Activated CD4-positive, alpha-beta T cell treated with anti-CD3 and anti-CD28 coated beads for 24 hours (primary cell): ENCODE results near the gene SF3B2.
"Not testable (repeated sequence)": the region's sequence is repeated elsewhere in the genome, so short reads cannot be mapped to it uniquely, and the experiment has no call there.

Source experiments
- DNase-seq, 2 donors: peaks; one replicate each; pipeline ENCODE4 v3.0.0-alpha.2; 2020; ENCODE audit warnings: low read depth in 2 of 2

The SF3B2 gene, protein sequence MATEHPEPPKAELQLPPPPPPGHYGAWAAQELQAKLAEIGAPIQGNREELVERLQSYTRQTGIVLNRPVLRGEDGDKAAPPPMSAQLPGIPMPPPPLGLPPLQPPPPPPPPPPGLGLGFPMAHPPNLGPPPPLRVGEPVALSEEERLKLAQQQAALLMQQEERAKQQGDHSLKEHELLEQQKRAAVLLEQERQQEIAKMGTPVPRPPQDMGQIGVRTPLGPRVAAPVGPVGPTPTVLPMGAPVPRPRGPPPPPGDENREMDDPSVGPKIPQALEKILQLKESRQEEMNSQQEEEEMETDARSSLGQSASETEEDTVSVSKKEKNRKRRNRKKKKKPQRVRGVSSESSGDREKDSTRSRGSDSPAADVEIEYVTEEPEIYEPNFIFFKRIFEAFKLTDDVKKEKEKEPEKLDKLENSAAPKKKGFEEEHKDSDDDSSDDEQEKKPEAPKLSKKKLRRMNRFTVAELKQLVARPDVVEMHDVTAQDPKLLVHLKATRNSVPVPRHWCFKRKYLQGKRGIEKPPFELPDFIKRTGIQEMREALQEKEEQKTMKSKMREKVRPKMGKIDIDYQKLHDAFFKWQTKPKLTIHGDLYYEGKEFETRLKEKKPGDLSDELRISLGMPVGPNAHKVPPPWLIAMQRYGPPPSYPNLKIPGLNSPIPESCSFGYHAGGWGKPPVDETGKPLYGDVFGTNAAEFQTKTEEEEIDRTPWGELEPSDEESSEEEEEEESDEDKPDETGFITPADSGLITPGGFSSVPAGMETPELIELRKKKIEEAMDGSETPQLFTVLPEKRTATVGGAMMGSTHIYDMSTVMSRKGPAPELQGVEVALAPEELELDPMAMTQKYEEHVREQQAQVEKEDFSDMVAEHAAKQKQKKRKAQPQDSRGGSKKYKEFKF

DNA sequence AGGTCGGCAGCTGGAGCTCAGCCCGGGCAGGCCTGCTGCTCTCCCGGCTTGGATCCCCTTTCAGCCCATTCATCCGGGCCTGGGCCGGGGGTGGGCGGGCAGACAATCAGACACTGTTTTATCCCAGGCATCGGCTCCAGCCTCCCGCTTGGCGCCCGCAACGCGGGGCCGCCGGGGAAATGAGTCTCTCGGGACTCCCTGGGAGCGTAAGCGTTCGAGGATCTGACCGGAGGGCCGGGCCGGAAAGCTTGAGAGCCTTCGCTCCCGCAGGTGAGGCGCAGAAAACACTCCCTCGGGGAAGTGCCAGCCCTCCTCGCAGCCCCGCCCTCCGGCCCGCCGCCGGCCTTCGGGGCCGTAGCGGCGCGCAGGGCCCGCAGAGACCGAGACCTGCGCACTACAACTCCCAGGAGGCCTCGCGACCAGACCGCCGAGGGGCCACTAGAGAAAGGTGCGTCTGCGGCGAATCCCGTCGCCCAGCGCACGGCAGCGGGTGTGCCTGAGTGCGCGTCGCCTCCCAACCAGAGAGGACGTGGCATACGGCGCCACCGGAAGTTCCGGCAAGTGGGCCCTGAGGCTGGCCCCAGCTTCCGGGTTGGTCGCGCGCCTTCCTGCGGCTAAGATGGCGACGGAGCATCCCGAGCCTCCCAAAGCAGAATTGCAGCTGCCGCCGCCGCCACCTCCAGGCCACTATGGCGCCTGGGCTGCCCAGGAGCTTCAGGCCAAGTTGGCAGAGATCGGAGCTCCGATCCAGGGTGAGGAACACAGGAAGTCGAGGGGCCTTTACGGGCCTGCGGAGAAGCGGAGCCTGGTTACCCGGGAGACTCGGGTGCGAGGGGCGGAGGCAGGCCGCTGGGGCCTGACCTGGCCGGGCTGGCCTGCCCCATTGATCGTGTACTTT is at the start of gene SF3B2:
Gene SF3B2 (plus strand): TSS at position 599 of the 898 bp plus-strand sequence. CDS start 21 bp downstream, at position 620.
- peak; percentile 92 to 94 for DNase-seq

DNA sequence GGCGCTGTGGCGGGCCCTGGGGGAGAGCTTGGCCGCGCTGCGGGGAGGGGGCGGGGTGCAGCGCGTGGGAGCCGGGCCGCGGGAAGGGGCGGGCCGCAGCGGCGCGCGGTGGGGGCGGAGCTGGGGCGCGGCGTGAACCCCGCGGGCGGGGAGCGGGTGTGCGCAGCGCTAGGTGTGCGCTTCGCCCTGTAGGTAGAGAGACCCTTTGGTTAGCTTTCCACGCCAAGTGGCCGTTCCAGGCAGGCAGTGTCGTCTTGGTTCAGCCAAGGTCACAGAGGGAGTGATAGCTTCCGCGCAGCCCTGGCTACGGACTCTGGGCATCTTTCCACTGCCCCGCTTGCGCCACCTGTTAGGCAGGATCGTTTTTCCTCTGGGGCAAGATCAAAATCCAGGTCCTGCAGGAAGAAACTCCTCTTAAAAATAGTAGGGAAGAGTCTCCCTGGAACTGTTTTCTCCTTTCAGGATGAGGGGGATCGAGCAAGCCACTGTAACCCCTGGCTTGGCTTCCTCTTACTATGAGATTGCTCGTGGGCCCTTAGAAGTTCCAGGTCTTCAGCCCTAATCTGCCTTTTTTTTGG is 49.4 kb upstream of the SF3B2 start:
- no peak for DNase-seq

DNA sequence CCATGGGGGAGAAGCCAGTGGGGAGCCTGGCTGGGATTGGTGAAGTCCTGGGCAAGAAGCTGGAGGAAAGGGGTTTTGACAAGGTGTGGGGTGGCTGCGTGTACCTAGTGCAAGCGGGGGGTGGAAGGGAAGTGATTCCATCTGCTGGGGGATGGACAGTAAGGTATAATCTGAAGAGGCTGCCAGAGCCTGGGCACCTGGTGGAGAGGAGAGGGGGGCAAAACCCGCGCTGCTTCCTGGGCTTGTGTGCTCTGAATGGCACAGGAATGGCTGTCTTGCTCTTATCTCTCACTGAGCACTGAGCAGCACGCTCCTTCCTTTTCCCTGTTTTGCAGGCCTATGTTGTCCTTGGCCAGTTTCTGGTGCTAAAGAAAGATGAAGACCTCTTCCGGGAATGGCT is 48.9 kb upstream of the SF3B2 start:
- no peak for DNase-seq

DNA sequence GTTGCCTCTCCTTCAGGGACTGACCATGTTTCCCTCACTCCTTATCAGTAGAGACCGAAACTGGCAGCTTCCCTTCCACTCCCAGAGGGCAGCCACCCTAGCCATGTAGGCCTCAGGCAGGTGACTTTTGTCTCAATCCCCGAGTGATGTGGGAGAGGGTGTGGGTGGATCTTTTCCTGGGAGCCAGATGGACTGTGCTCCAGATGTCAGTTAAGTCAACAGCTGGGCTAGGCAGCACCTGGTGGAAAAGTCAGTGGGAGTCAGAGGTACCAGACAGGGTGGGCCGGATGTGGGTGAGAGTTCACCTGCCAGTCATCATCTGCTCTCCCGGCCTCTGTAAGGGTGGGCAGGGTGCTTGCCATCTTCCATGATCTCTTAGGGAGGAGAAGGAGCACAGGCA is 48.0 kb upstream of the SF3B2 start:
- DNase-seq, result no peak

DNA sequence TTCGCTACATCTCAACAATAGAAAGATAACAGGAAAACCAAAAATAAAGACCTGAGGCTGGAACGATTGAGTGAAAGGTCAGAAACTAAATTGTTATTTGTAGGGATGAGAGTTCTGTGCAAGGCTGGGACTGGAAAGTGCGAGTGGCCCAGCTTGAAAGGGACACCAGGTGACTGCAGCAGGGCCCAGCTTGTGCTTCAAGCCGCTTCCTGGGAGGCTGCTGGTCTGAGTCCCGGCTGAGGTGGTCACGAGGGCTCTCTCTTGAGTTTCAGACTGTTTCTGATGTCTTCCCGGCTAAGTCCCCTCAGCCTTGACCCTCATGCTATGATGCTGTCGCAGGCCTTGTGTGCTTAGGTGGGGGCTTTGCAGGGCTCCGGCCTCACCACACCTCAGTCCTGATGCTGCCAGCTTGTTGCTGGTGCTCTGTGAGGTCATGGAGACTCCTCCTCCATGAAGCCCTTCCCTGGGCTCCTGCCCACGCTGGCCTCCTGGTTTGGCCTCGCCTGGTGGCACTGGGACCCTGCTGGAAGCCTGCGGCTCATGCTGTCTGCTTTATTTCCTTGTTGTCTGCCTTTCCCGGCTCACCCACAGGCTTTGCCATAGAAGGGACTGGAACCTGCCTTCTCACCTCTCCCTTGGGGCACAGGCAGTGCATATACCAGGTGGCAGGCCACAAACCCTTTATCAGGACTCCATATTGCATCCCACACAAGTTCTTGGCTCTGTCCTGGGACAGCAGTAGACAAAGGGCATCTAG is 45.9 kb upstream of the SF3B2 start:
- no peak for DNase-seq

DNA sequence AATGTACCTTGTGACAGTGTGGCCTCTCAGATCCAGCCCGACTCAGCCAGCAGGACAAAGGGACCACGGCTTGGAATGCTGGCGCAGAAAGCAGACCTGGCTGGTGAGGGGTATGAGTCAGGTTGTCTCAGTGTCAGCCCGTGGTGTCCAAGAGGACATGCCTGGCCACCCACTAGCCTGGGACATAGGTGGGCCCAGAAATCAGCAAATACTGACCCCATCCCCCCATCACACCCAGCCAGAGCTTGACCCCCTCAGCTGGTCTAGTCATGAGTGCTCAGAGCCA is 45.3 kb upstream of the SF3B2 start:
- no peak for DNase-seq

DNA sequence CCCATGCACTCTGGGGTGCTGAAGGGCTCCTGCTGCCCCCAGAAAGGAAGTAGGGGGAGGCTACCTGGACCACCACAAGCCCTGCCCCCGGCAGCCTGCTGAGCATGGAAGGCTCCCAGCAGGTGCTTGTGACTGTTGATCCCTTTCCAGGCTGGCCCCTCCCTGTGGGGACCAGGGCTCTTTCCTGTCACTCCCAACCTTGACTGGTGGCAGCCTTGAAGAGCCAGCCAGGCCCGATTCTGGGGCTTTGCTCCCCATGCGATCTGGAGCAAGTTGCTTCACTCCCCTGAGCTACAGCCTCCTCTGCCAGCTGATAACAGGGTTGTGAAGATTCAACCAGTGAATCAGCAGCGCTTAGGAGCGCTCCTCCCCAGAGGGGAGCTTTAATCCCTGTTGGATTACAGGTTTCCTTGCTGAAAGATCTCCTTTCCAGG is 44.9 kb upstream of the SF3B2 start:
- DNase-seq, result no peak

DNA sequence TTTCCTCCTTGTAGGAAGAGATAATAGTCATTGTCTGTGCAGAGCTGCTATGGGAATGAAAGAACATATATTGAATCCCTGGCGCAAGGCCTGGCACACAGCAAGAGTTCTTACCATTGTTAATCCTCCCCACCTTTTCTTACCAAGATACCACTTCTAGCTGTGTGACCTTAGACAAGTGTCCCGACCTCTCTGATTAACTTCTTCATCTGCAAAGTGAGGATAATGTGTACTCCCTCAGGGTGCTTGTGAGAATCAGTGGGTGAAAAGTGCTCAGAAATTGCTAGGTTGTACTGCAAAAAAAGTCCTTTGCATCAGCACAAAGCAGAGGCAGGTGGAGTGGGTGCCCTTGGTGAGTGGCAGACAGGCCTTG is 44.1 kb upstream of the SF3B2 start:
- DNase-seq, result no peak

DNA sequence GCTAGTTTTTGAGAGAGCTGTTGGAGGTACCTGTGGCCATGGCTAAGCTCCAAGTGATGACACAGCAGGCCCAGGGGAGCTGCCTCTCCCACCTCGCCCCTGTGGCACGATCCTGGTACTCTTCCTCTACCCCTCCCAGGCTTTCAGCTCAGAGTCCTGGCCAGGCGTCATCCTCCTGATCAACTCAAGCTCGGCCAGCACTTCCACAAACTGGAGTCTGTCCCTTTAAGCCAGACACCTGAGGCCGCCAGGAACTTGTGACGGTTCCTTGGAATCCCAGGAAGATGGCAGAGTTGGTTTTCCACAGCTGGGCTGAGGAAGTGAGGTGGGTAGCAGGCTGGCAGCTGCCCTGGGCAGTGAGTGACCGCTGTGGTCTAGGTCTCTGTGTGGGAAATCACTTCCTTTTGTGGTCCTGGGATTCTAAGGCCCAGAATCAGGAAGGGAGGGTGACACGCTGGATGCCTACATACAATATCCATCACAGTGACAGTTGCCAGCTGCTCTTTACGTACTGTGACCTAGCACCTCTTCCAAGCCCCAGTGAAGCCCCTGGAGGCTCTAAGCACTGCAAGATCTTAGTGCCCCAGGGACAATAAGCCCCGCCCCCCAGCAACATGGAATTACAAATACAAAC is 43.6 kb upstream of the SF3B2 start:
- DNase-seq, result no peak

DNA sequence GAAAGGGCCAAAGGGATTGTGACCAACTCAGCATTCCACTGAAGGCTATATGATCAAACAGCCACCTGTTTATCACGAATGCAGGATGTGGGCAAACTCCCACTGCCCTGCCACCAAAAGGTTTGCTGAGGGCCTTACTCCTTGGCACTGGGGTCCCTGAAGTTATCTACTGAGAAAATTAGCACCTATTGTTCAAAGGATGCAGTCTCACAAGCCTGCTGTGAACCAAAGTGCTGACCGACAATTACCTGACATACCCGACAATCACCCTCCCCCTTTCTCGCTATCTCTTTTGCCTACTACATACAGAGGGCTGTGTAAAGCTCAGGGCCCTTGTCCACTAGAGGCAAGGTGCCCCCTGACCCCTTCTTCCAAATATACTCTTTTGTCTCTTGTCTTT is 42.1 kb upstream of the SF3B2 start:
- not testable (repeated sequence) for DNase-seq

DNA sequence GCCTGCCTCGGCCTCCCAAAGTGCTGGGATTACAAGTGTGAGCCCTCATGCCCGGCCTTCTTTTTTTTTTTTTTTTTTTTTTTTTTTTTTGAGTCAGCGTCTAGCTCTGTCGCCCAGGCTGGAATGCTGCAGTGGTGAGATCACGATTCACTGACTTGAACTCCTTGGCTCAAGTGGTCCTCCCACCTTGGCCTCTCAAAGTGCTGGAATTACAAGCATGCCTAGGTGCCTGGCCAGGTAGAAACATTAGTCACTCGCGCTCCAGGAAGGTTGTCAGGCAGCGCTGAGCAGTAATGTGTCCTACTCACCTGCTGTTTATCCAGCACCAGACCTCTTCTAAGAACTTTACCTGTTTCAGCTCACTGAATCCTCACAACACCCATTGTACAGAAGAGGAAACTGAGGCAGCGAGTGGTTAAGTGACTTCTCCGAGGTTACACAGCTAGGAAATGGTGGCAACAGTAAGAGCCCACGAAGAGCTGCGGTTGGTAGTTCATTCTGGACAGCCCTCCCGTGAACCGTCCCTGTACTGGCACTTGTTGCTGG is 40.9 kb upstream of the SF3B2 start:
- no peak for DNase-seq

DNA sequence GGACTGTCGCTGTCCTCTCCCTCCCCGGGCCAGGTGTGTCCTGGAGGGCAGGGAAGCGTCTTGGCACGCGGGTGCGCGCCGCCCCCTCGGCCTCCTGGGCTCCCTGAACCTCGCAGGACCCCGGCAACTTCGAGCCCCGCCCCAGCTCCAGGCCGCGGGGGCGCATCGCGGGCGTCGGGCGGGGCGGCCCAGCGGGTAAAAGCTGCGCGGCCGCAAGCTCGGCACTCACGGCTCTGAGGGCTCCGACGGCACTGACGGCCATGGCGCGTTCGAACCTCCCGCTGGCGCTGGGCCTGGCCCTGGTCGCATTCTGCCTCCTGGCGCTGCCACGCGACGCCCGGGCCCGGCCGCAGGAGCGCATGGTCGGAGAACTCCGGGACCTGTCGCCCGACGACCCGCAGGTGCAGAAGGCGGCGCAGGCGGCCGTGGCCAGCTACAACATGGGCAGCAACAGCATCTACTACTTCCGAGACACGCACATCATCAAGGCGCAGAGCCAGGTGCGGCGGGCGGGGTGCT is 40.3 kb upstream of the SF3B2 start, which contains the start of gene CST6:
Gene CST6 (plus strand): TSS at position 224 of the 519 bp plus-strand sequence. CDS start 37 bp downstream, at position 261.
- no peak for DNase-seq

DNA sequence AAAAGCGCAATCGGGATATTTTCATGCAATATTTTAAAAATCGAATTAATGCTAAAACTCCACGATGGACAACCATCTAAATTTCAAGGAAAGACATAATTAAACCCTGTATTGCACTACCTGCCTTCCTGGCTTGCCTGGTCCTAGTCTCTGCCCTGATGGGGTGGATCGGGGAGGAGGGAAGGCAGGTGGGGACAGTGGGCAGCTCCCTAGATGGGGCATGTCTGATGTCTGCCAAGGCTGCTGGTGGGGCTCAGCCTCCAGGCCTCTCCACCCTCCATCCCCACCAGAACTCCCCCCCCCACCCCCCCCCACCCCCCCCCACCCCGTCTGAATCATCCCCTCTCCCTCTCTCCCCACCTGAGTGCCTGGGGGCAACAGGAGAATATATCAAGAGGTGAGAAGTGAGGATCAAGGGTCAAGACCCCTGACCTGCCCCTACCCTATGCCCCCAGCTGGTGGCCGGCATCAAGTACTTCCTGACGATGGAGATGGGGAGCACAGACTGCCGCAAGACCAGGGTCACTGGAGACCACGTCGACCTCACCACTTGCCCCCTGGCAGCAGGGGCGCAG is 39.7 kb upstream of the SF3B2 start:
- no peak for DNase-seq

DNA sequence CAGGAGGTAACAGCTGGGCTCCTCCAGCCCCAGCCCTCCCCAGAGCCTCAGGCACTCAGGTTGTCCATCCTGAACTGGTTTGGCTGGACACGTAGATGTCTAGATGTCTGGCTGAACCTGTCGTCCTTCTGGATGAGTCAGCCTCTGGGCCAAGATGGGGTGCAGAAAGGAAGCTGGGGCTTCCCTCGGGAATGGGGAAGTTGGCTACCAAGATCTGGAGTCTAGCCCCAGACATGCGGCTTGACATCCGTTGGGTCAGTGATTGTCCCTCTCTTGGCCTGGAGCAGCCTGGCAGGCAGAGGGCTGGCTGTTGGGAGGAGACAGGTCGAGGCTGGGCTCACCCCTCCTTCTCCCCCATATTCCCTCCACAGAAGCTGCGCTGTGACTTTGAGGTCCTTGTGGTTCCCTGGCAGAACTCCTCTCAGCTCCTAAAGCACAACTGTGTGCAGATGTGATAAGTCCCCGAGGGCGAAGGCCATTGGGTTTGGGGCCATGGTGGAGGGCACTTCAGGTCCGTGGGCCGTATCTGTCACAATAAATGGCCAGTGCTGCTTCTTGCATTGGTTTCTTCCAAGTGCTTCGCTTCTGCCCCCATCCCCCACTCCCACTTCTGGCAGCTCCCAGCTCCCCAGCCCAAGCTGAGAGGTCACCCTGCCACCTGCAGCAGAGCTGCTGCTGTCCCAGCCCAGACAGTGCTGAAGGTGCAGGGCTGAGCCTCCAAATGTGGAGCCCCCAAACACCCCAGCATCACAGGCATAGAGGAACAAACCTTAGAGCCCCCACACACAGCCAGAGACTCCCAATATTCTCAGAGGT is 39.0 kb upstream of the SF3B2 start:
- no peak for DNase-seq

DNA sequence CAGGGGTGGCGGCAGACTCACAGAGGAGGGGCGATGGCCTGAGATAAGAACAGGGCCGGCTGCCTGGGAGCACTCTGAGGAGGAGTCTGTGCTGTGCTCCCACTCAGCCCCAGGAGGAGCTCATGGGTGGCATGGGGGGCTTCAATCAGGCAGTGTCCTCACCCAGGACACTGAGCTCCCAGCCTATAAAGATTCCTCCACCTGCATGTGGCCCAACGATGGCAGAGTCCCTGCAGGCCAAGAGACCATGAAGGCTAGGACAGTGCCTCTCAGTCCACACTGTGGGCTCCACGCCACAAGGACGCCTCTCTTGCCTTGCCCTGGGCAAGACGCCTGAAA is 38.4 kb upstream of the SF3B2 start:
- no peak for DNase-seq

DNA sequence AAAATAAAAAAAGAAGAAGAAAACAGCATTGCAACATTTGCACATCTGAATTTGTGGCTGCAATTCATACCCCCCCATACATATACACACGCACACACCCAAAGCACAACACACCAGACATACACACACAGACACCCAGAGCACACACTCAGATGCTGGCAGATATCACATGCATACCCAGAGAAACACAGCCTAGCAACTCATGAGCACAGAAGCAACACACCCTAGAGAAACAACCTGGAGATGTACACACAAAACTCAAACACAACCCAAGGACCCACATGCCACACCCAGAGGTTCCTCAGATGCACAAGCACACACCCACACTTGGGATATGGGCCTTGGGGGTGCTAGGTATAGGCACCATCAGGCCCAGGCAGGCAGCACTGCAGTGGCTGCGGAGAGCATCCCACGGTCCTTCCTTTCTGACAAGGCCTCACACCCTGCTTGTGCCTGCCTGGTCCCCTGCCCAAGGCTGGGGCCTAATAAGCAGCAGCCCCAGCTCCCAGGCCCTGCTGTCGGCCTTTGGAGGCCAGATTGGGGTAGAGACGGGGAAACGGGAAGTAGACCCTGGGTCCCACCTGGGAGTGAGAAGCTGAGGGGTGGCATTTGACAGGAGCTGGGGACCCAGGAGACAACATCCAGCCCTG is 37.2 kb upstream of the SF3B2 start:
- DNase-seq, result no peak

DNA sequence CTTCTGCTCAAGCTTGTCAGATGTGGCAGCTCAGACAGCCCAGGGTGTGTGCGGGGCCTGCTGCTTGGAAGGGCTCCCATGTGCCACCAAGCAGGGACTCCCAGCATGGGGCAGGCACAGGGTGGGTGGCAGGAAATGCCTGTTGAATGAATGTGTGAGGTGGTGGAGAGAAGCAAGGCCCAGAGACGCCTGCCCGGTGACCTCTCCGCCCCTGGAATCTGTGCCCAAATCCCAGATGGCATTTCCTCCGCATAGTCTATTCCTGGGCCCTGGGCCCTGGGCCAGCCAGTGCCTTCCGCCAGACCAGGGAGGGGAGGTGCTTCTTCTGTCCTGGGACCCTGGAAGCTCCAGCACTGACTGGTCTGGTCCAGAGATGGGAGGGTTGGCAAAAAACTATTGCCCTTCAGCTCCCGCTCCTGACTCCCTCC is 36.7 kb upstream of the SF3B2 start:
- no peak for DNase-seq
